ENCODE results near the gene OSBPL5. TPM values are rescaled to one million over a fixed set of nuclear protein-coding genes. Genes with fewer than 3 reads are reported as not detected.

Gene OSBPL5
- total and polyA plus RNA-seq, 12 donors = 2.7 to 30.6 (median 20.7) TPM

- DNase-seq = no peak
- TF ChIP-seq CTCF (IDR thresholded peaks at IDR 0.05) (no peak), POLR2A (IDR thresholded peaks at IDR 0.05) (no peak)
- Histone ChIP-seq H3K36me3 (replicated peaks in 1 of 2) (no peaks in the 10 kb centered on the region), H3K4me3 (no peak overlapping the region), H3K4me1 (replicated peaks in 1 of 2) (no peaks in the 10 kb centered on the region), H3K9me3 (replicated peaks in 1 of 3) (no peaks in the 10 kb centered on the region), H3K27me3 (peaks cover 29% of the 10 kb centered on the region), H3K27ac (no peak overlapping the region)
- intact Hi-C loops (cut with DNase I) = no loop called here
- 13 to 29% (median 15%) methylated on average over 5 to 17 of the region's 17 CpGs; no CpG with 5 or more reads in 1 of the 4 donors for WGBS, 4 donors
These were observed 37.6 kb upstream of the OSBPL5 start for GRCh38 chr11:3202759-3203158.

- H3K27ac ChIP-seq = no peak overlapping the region
- TF ChIP-seq POLR2A (IDR thresholded peaks at IDR 0.05) (no peak), CTCF (IDR thresholded peaks at IDR 0.05) (no peak)
- DNase-seq = no peak
- no peak overlapping the region for H3K4me3 ChIP-seq
- WGBS, 4 donors = 51 to 80% (median 67%) methylated on average over 4 to 7 of the region's 7 CpGs
- no peaks in the 10 kb centered on the region for H3K36me3 ChIP-seq (replicated peaks in 1 of 2)
- peaks cover 29% of the 10 kb centered on the region for H3K27me3 ChIP-seq
- H3K9me3 ChIP-seq (replicated peaks in 1 of 3) = no peaks in the 10 kb centered on the region
- intact Hi-C loops (cut with DNase I) = no loop called here
- H3K4me1 ChIP-seq (replicated peaks in 1 of 2) = no peaks in the 10 kb centered on the region
These were observed 37.2 kb upstream of the OSBPL5 start for GRCh38 chr11:3202305-3202704.

DNA sequence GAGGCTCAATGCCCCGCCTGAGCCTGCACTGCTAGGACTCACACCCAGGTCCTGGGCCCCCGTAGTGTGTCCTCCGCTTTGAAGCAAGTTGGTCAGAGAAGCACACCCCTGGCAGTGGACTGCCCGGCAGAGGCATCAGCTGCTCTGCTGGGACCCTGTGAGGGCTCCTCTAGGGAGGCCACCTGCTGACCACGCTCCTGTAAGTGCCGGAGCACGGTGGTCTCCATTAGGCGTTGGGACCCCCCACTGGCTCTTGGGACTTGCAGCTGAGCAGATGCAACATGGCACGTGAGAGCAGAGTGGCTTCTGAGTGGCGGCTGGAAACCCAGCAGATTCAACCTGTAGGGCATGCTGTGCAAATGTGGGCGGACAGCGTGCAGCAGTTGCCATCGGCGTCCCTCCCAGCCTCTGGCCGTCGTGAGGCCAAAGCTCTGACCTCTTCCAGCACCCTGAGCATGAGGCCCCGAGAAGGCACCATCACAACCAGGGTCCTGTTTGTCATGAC lies 36.6 kb upstream of the OSBPL5 start:
- 70 to 80% (median 73%) methylated on average over 1 to 17 of the region's 17 CpGs for WGBS, 4 donors

DNA sequence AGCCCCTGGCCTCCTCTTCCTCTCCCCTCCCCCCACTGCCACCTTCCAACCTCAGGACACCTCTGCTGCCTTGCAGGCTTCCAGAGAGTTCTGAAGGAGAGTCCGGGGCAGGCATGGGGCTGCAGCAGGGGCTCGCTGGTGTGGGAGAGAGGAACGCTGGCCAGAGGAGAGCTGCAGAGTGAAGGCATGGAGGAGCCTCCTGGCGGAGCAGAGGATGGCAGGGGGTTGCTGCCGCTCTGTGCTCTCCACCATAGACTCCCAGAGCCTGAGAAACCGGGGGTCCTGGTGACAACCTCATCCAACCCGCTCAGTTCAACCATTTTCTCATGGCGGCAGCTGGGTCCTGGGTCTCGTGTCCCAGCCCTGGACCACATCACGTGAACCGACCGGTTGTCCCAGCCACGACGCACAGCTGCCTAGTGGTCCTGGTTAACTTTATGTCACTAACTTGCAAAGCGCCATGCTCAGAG lies 36.0 kb upstream of the OSBPL5 start:
- Histone ChIP-seq H3K27me3 (peaks cover 29% of the 10 kb centered on the region), H3K27ac (no peak overlapping the region), H3K9me3 (replicated peaks in 1 of 3) (no peaks in the 10 kb centered on the region), H3K36me3 (replicated peaks in 1 of 2) (no peaks in the 10 kb centered on the region), H3K4me1 (replicated peaks in 1 of 2) (no peaks in the 10 kb centered on the region), H3K4me3 (no peak overlapping the region)
- intact Hi-C loops (cut with DNase I) = no loop called here
- 82 to 90% (median 86%) methylated on average over 11 to 15 of the region's 15 CpGs for WGBS, 4 donors
- no peak for DNase-seq
- no peak for TF ChIP-seq POLR2A (IDR thresholded peaks at IDR 0.05)
- no peak for TF ChIP-seq CTCF (IDR thresholded peaks at IDR 0.05)

More for the DNA sequence above, 36.6 kb upstream of the OSBPL5 start:
- no peak for DNase-seq
- H3K27ac ChIP-seq = no peak overlapping the region
- H3K4me1 ChIP-seq (replicated peaks in 1 of 2) = no peaks in the 10 kb centered on the region
- H3K9me3 ChIP-seq (replicated peaks in 1 of 3) = no peaks in the 10 kb centered on the region
- no peaks in the 10 kb centered on the region for H3K36me3 ChIP-seq (replicated peaks in 1 of 2)
- H3K27me3 ChIP-seq = peaks cover 29% of the 10 kb centered on the region
- H3K4me3 ChIP-seq = no peak overlapping the region
- intact Hi-C loops (cut with DNase I) = no loop called here
- TF ChIP-seq POLR2A (IDR thresholded peaks at IDR 0.05) (no peak), CTCF (IDR thresholded peaks at IDR 0.05) (no peak)
